K562 (cell line): ENCODE measurements around the gene ATP5PF. TPM values are rescaled to one million over a fixed set of nuclear protein-coding genes. Genes with fewer than 3 reads are reported as not detected.
A peak's percentile ranks its signal among the peaks of the same experiment; 100 is the strongest.

Experiments
- polyA plus RNA-seq, 8 experiments: library from polyadenylated mRNA; depleted of rRNA in 4 of 8; stranded (reverse) in 5 of 8; unstranded in 3 of 8; fragments of >200 nt; fragmentation: Nextera tagmentation in 2 of 8; fragmentation: Illumina TruSeq in 1 of 8; extraction: Ambion mirVana in 2 of 8; extraction: Trizol in 1 of 8; gene quantifications; 2 replicates each; pipeline versions ENCODE4 v1.2.1 to v1.2.3, GENCODE V29; 2011 to 2014; ENCODE audit warnings: inconsistent platforms in 1 of 8, missing spikeins in 1 of 8
- total RNA-seq, 7 experiments: library from RNA; depleted of rRNA in 6 of 7; stranded (reverse); fragments of >200 nt in 6 of 7; fragmentation: Illumina TruSeq in 2 of 7; extraction: Trizol in 2 of 7; gene quantifications; 2 replicates each; pipeline versions ENCODE4 v1.2.1 to v1.2.3, GENCODE V29; 2011 to 2021; ENCODE audit warnings: low replicate concordance in 1 of 7
- TF ChIP-seq, protein P1 (sequence below), 2 experiments: fragments of 450-650 bp; formaldehyde crosslinking in 1 of 2; IDR thresholded peaks; 2 replicates each; pipeline versions ENCODE4 v1.4.0 to v1.6.1; 2014 to 2020; ENCODE audit warnings: mild to moderate bottlenecking in 2 of 2, borderline replicate concordance in 1 of 2, low read depth in 1 of 2

The ATP5PF gene
- total and polyA plus RNA-seq, 9 of the 15 experiments (the other 6 are each of a cell fraction or from before 2014, with no cell fraction given), result 242 to 2,488 (median 533) TPM

DNA sequence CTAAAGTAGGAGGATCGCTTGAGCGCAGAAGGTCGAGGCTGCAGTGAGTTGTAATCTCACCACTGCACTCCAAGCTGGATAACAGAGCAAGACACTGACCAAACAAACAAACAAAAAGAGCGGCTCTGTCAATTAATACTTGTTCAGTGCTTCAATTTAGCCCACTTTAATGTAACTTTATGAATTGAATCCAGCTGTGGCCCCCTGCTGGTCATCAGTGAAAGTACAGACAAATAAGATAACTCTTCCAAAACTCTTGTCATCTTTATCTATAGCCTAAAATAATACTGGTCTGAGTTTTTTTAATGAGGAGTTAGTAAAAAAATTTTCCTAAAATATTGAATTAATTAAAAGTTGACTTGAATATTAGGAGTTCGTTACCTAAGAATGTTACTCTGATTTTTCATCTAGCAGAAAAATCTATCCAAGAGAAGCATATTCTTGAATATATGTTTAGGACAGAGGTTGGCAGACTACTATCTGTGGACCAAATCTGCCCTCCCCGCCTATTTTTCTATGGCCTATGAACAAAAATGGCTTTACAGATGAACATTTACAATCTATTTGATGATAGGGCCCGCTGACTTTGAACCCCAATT is 26.1 kb downstream of the ATP5PF start (continued):
- TF ChIP-seq, protein P1, sequence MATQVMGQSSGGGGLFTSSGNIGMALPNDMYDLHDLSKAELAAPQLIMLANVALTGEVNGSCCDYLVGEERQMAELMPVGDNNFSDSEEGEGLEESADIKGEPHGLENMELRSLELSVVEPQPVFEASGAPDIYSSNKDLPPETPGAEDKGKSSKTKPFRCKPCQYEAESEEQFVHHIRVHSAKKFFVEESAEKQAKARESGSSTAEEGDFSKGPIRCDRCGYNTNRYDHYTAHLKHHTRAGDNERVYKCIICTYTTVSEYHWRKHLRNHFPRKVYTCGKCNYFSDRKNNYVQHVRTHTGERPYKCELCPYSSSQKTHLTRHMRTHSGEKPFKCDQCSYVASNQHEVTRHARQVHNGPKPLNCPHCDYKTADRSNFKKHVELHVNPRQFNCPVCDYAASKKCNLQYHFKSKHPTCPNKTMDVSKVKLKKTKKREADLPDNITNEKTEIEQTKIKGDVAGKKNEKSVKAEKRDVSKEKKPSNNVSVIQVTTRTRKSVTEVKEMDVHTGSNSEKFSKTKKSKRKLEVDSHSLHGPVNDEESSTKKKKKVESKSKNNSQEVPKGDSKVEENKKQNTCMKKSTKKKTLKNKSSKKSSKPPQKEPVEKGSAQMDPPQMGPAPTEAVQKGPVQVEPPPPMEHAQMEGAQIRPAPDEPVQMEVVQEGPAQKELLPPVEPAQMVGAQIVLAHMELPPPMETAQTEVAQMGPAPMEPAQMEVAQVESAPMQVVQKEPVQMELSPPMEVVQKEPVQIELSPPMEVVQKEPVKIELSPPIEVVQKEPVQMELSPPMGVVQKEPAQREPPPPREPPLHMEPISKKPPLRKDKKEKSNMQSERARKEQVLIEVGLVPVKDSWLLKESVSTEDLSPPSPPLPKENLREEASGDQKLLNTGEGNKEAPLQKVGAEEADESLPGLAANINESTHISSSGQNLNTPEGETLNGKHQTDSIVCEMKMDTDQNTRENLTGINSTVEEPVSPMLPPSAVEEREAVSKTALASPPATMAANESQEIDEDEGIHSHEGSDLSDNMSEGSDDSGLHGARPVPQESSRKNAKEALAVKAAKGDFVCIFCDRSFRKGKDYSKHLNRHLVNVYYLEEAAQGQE (IDR thresholded peaks at IDR 0.05; ENCODE audit: borderline replicate concordance), result peak; percentile 18; the same call in 1 of the 2 replicates
- TF ChIP-seq, protein P1 (CRISPR knock-in tag; IDR thresholded peaks at IDR 0.05; ENCODE audit: low read depth), result no peak
- TF ChIP-seq, all 486 proteins: peak for 5
